Vagina (tissue), 2 donors: ENCODE measurements around the gene DPP6.

Experiments used
- CTCF ChIP-seq, 3 experiments: fragments of 450-650 bp in 2 of 3; fragments of 200-600 bp in 1 of 3; sonication (generic) in 1 of 3; IDR thresholded peaks; one replicate each; pipeline ENCODE4 v1.5.1; 2017 to 2019; ENCODE audit warnings: antibody characterized with exemption in 3 of 3, mild to moderate bottlenecking in 2 of 3, moderate library complexity in 2 of 3
- POLR2A ChIP-seq, 2 donors: fragments of 450-650 bp; IDR thresholded peaks; one replicate each; pipeline ENCODE4 v1.6.1; 2017; ENCODE audit warnings: antibody characterized with exemption in 2 of 2, mild to moderate bottlenecking in 2 of 2, moderate library complexity in 2 of 2
- POLR2AphosphoS5 ChIP-seq, 2 donors: sonication (generic); formaldehyde crosslinking; IDR thresholded peaks; one replicate each; pipeline ENCODE4 v1.9.0; 2017; ENCODE audit warnings: antibody characterized with exemption in 2 of 2, mild to moderate bottlenecking in 2 of 2, low read depth in 1 of 2; ENCODE audit not compliant: insufficient read depth in 1 of 2

- TF ChIP-seq CTCF (IDR thresholded peaks at IDR 0.05) (no peak), POLR2A (IDR thresholded peaks at IDR 0.05) (no peak), POLR2AphosphoS5 (IDR thresholded peaks at IDR 0.05; ENCODE audit: insufficient read depth in 1 of 2, low read depth in 1 of 2) (no peak)
Measured at GRCh38 chr7:154856733-154857132, 804.5 kb downstream of the DPP6 start.
